Thoracic aorta (tissue), 2 donors: Measurements from ENCODE around the gene RPAIN. TPM values are rescaled to one million over a fixed set of nuclear protein-coding genes. Genes with fewer than 3 reads are reported as not detected.

ENCODE experiments used
- ATAC-seq: fragments of 150-250 bp; one replicate; pipeline ENCODE4 v1.8.0; 2017; ENCODE audit warnings: low read depth; ENCODE audit not compliant: insufficient number of reproducible peaks, low FRiP score
- DNase-seq: peaks from one replicate; pipeline ENCODE4 v3.0.0-alpha.2; 2020; ENCODE audit warnings: low spot score
- H3K27ac ChIP-seq, 2 donors: fragments of 200-600 bp; sonication (generic); 1 replicate in 1 of 2; 2 replicates in 1 of 2; pipeline ENCODE4 v1.5.1; 2016; ENCODE audit warnings: mild to moderate bottlenecking in 2 of 2, moderate library complexity in 2 of 2
- H3K27me3 ChIP-seq: fragments of 200-600 bp; sonication (generic); replicated peaks from 2 replicates; pipeline ENCODE4 v1.6.0; 2016; ENCODE audit warnings: mild to moderate bottlenecking; ENCODE audit not compliant: insufficient read depth
- H3K36me3 ChIP-seq: fragments of 200-600 bp; sonication (generic); one replicate; pipeline ENCODE4 v1.5.1; 2016
- H3K4me1 ChIP-seq, 2 donors: fragments of 200-600 bp; sonication (generic); 1 replicate in 1 of 2; 2 replicates in 1 of 2; pipeline versions ENCODE4 v1.5.1 to v1.6.0; 2016; ENCODE audit warnings: low read depth in 2 of 2, mild to moderate bottlenecking in 1 of 2; ENCODE audit not compliant: control insufficient read depth in 1 of 2
- H3K4me3 ChIP-seq: fragments of 200-600 bp; sonication (generic); 2 replicates; pipeline ENCODE4 v1.5.1; 2016; ENCODE audit warnings: mild to moderate bottlenecking
- H3K9me3 ChIP-seq: fragments of 200-600 bp; sonication (generic); 2 replicates; pipeline ENCODE4 v1.5.1; 2016
- total RNA-seq, 2 donors: library from RNA; depleted of rRNA; stranded (reverse); fragments of >200 nt; gene quantifications; one replicate each; pipeline versions ENCODE4 v1.1.0 to v1.2.3, GENCODE V29; 2016
- TF ChIP-seq, protein P1 (sequence below): fragments of 200-600 bp; sonication (generic); IDR thresholded peaks from one replicate; pipeline ENCODE4 v1.5.1; 2019; ENCODE audit warnings: antibody characterized with exemption

RPAIN gene, protein sequence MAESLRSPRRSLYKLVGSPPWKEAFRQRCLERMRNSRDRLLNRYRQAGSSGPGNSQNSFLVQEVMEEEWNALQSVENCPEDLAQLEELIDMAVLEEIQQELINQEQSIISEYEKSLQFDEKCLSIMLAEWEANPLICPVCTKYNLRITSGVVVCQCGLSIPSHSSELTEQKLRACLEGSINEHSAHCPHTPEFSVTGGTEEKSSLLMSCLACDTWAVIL
- total RNA-seq = 10 to 100 TPM; 33.1 to 44.5 TPM

DNA sequence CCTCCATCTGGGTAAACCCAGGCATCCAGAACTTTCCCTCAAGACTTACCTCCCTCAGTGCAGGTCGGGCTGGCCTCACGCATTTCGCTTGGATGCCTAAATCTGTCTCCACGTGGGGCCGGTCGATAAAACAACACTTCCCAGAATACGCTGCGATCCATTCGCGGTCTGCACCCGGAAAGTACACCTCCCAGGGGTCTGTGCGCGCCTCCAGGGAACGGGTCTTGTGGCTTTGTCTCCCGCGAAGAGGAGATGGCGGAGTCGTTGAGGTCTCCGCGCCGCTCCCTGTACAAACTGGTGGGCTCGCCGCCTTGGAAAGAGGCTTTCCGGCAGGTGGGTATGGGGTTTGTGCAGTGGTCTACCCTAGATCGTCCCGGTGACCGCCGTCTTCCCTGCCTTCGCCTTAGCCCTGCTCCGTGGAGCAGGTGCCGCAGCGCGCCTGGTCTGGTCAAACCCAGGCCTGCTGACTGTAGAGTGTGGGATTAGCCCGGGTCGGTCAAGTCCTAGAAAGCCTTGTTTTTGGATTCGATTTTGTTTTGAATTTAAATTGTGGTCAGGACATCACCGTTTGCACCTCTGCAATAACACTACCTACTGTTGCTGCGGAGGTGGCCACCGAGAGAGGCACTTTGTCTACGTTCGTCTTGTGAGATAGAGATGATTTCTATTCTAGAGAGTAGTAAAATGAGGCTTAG lies at the start of gene RPAIN:
Gene RPAIN (plus strand): TSS at position 224 of the 695 bp plus-strand sequence. CDS start 29 bp downstream, at position 253.
- Histone ChIP-seq H3K36me3 (peaks cover 13% of the 10 kb centered on the region), H3K9me3 (no peaks in the 10 kb centered on the region), H3K27me3 (no peaks in the 10 kb centered on the region), H3K4me3 (peak within 1 kb of the TSS; percentile 87), H3K4me1 (peaks cover 10 to 34% of the 10 kb centered on the region in 2 donors), H3K27ac (peak within 1 kb of the TSS; percentile 72 to 85)
- TF ChIP-seq, protein P1, sequence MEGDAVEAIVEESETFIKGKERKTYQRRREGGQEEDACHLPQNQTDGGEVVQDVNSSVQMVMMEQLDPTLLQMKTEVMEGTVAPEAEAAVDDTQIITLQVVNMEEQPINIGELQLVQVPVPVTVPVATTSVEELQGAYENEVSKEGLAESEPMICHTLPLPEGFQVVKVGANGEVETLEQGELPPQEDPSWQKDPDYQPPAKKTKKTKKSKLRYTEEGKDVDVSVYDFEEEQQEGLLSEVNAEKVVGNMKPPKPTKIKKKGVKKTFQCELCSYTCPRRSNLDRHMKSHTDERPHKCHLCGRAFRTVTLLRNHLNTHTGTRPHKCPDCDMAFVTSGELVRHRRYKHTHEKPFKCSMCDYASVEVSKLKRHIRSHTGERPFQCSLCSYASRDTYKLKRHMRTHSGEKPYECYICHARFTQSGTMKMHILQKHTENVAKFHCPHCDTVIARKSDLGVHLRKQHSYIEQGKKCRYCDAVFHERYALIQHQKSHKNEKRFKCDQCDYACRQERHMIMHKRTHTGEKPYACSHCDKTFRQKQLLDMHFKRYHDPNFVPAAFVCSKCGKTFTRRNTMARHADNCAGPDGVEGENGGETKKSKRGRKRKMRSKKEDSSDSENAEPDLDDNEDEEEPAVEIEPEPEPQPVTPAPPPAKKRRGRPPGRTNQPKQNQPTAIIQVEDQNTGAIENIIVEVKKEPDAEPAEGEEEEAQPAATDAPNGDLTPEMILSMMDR = no peak
- ATAC-seq (peak; percentile 66), DNase-seq (peak; percentile 62)

DNA sequence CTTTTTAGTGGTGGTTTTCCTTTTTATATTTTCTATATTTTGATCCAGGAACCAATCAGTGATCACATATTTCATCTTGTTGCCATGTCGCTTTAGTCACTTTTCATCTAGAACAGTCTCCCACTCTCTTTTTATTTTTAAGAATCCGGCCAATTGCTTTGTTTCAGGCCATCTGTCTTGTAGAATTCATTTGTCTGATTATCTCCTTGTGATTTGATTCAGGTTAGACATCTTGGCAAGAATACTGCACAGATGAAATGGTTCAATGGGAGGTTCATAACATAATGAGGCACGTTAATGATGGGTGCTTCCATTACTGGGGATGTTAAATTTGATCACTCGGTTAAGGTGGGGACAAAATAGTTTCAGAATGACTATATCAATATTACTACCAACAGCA lies 49.6 kb upstream of the RPAIN start:
- TF ChIP-seq, protein P1 = no peak
- Histone ChIP-seq H3K9me3 (no peaks in the 10 kb centered on the region), H3K27ac (no peak overlapping the region), H3K36me3 (peaks cover 48% of the 10 kb centered on the region), H3K27me3 (no peaks in the 10 kb centered on the region), H3K4me1 (no peaks in the 10 kb centered on the region), H3K4me3 (no peak overlapping the region)
- no peak for DNase-seq
- no peak for ATAC-seq

DNA sequence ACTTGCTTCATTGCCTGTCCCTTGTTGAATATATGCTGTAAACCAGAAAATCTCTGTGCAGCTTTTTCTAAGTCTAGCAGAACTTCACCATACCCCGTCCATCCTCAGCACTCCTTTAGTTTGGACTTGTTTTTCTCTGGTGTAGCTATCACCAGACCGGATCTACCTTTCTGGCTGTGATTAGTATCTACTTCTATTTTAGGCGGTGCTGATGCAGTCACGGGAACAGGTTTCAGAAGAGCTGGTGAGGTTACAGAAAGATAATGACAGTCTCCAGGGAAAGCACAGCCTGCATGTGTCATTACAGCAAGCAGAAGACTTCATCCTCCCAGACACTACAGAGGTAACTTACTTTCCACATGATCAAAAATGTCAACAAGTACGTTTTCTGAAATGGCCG lies 46.9 kb upstream of the RPAIN start:
- Histone ChIP-seq H3K4me1 (no peaks in the 10 kb centered on the region), H3K4me3 (no peak overlapping the region), H3K27ac (no peak overlapping the region), H3K27me3 (no peaks in the 10 kb centered on the region), H3K36me3 (peaks cover 61% of the 10 kb centered on the region), H3K9me3 (no peaks in the 10 kb centered on the region)
- DNase-seq (no peak), ATAC-seq (no peak)
- TF ChIP-seq, protein P1 = no peak

DNA sequence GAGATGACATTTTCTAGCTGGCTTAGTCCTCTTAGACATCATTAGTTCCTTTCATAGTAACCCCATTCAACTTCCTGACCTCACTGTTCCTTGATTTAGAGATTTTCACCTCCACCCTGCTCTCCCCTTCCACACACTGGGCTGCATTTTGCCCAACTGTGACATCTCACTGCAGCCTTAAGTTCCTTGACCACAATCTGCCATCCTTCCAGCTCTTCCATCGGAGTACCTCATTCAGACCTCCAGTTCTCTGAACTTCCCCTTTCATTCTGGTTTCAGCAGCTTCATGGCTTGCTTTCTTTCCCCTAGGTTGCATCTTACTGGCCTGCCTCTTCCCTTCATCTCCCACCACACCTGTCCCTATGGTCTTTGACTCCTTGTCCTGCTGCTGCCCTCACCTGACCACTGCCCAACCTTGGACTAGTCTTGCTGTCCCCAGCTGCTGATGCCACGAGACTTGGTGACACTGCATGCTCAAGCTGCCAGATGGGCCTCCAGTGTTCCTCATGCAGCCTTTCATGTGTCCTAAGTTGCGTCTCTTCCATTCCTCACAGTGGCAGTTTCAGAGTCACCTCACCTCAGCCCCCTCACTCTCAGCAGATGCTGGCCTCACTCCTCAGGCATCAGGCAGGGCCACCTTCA lies 41.3 kb upstream of the RPAIN start:
- Histone ChIP-seq H3K27me3 (no peaks in the 10 kb centered on the region), H3K36me3 (peaks cover 72% of the 10 kb centered on the region), H3K27ac (no peak overlapping the region), H3K9me3 (no peaks in the 10 kb centered on the region), H3K4me3 (no peak overlapping the region), H3K4me1 (no peaks in the 10 kb centered on the region)
- no peak for ATAC-seq
- DNase-seq = no peak
- TF ChIP-seq, protein P1 = no peak
